ENCODE data around the gene LCOR.

The LCOR gene

GRCh38 chr10:97018251-97019212 lies 186.4 kb downstream of the LCOR start:
- no peak for TF ChIP-seq POLR2A (IDR thresholded peaks at IDR 0.05; ENCODE audit: low read depth, low read length)
- DNase-seq (ENCODE audit: insufficient read length, low spot score): no peak
- no peak for FAIRE-seq

- DNase-seq (ENCODE audit: insufficient read length, low spot score) (no peak), FAIRE-seq (no peak)
- no peak for TF ChIP-seq POLR2A (IDR thresholded peaks at IDR 0.05; ENCODE audit: low read depth, low read length)
Measured at GRCh38 chr10:97019213-97019844, 187.2 kb downstream of the LCOR start.

- DNase-seq (ENCODE audit: insufficient read length, low spot score) (no peak), FAIRE-seq (no peak)
- no peak for TF ChIP-seq POLR2A (IDR thresholded peaks at IDR 0.05; ENCODE audit: low read depth, low read length)
Measured at GRCh38 chr10:97020452-97021400, 188.6 kb downstream of the LCOR start.

GRCh38 chr10:97022616-97023015 lies 190.5 kb downstream of the LCOR start:
- FAIRE-seq (no peak), DNase-seq (ENCODE audit: insufficient read length, low spot score) (no peak)
- TF ChIP-seq POLR2A (IDR thresholded peaks at IDR 0.05; ENCODE audit: low read depth, low read length): no peak

GRCh38 chr10:97023401-97024167 lies 191.5 kb downstream of the LCOR start:
- DNase-seq (ENCODE audit: insufficient read length, low spot score) (no peak), FAIRE-seq (no peak)
- no peak for TF ChIP-seq POLR2A (IDR thresholded peaks at IDR 0.05; ENCODE audit: low read depth, low read length)

GRCh38 chr10:97024168-97025073 lies 192.3 kb downstream of the LCOR start:
- FAIRE-seq: no peak
- TF ChIP-seq POLR2A (IDR thresholded peaks at IDR 0.05; ENCODE audit: low read depth, low read length): no peak
- peak; percentile 85 for DNase-seq (ENCODE audit: insufficient read length, low spot score)

GRCh38 chr10:97025613-97026242 lies 193.6 kb downstream of the LCOR start:
- TF ChIP-seq POLR2A (IDR thresholded peaks at IDR 0.05; ENCODE audit: low read depth, low read length): no peak
- DNase-seq (ENCODE audit: insufficient read length, low spot score): peak; percentile 50
- FAIRE-seq: no peak

- FAIRE-seq (no peak), DNase-seq (ENCODE audit: insufficient read length, low spot score) (peak; percentile 52)
- TF ChIP-seq POLR2A (IDR thresholded peaks at IDR 0.05; ENCODE audit: low read depth, low read length): no peak
Measured at GRCh38 chr10:97028126-97028831, 196.2 kb downstream of the LCOR start.

GRCh38 chr10:97028832-97029178 lies 196.7 kb downstream of the LCOR start:
- FAIRE-seq: no peak
- TF ChIP-seq POLR2A (IDR thresholded peaks at IDR 0.05; ENCODE audit: low read depth, low read length): no peak
- no peak for DNase-seq (ENCODE audit: insufficient read length, low spot score)

- FAIRE-seq (no peak), DNase-seq (ENCODE audit: insufficient read length, low spot score) (no peak)
- TF ChIP-seq POLR2A (IDR thresholded peaks at IDR 0.05; ENCODE audit: low read depth, low read length): no peak
Measured at GRCh38 chr10:97029271-97029670, 197.2 kb downstream of the LCOR start.

GRCh38 chr10:97030894-97031293 lies 198.8 kb downstream of the LCOR start:
- DNase-seq (ENCODE audit: insufficient read length, low spot score) (no peak), FAIRE-seq (no peak)
- no peak for TF ChIP-seq POLR2A (IDR thresholded peaks at IDR 0.05; ENCODE audit: low read depth, low read length)
